ENCODE data around the gene COBLL1. TPM values are rescaled to one million over a fixed set of nuclear protein-coding genes. Genes with fewer than 3 reads are reported as not detected.
A peak's percentile ranks its signal among the peaks of the same experiment; 100 is the strongest.

The COBLL1 gene
- total and polyA plus RNA-seq, 4 donors: 16.3 to 114 (median 36.4) TPM

DNA sequence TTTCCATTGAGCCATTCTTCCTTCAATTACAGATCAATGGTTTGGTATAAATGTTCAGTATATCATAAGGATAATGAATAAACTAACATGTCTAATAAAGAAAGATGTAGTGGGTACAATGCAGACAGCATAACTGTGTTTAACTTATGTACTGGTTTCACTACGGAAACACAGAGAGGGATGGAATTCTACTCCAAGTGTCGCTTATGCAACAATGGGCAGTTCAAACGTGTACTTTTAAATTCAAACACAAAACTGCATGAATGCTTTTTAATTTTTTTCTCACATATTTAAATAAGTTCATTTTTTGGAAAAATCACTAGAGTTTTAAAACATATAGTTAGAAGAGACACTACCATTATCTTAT lies 74.7 kb downstream of the COBLL1 start:
- H3K4me1 ChIP-seq (ENCODE audit: control insufficient read depth in 4 of 4, insufficient read depth in 4 of 4, low read length in 3 of 4): peaks cover 0 to 9% (median 1%) of the 10 kb centered on the region in 4 donors
- WGBS: 62% methylated on average over 3 of the region's 3 CpGs
- no peak overlapping the region for H3K4me3 ChIP-seq (ENCODE audit: low read depth in 1 of 3, low read length in 3 of 3)
- H3K36me3 ChIP-seq (ENCODE audit: control insufficient read depth in 4 of 4, insufficient read depth in 3 of 4, low read depth in 1 of 4, low read length in 3 of 4): no peaks in the 10 kb centered on the region
- H3K27me3 ChIP-seq (ENCODE audit: control insufficient read depth in 4 of 4, insufficient read depth in 4 of 4, low read length in 3 of 4): no peaks in the 10 kb centered on the region
- H3K27ac ChIP-seq (ENCODE audit: low read depth in 1 of 2, low read length in 2 of 2): no peak overlapping the region
- H3K9me3 ChIP-seq (ENCODE audit: control insufficient read depth in 4 of 4, low read length in 3 of 4): no peaks in the 10 kb centered on the region
- no peak for DNase-seq (ENCODE audit: low spot score)
- no peak for TF ChIP-seq HNF4A (conservative IDR thresholded peaks at IDR 0.05)
- TF ChIP-seq HNF4G (IDR thresholded peaks at IDR 0.05): no peak
- no peak for TF ChIP-seq JUND (IDR thresholded peaks at IDR 0.05)
- no peak for TF ChIP-seq RAD21 (IDR thresholded peaks at IDR 0.05)
- no peak for TF ChIP-seq CTCF (IDR thresholded peaks at IDR 0.05; ENCODE audit: low read depth, low read length, missing input control)
- TF ChIP-seq RXRA (IDR thresholded peaks at IDR 0.05): no peak
- no peak for TF ChIP-seq NR2F2 (IDR thresholded peaks at IDR 0.05)
- no peak for TF ChIP-seq SP1 (IDR thresholded peaks at IDR 0.05)
- no peak overlapping the region for H3K9ac ChIP-seq (ENCODE audit: low read depth in 1 of 2, low read length in 2 of 2)

- Histone ChIP-seq H3K27ac (ENCODE audit: low read depth in 1 of 2, low read length in 2 of 2) (no peak overlapping the region), H3K27me3 (ENCODE audit: control insufficient read depth in 4 of 4, insufficient read depth in 4 of 4, low read length in 3 of 4) (no peaks in the 10 kb centered on the region)
- TF ChIP-seq ATF3 (IDR thresholded peaks at IDR 0.05): no peak
- TF ChIP-seq CTCF (IDR thresholded peaks at IDR 0.05; ENCODE audit: low read depth, low read length, missing input control): no peak
- peak in 1 of 2 donors; percentile 11 for TF ChIP-seq HNF4A (conservative IDR thresholded peaks at IDR 0.05)
- TF ChIP-seq FOXA2 (IDR thresholded peaks at IDR 0.05): no peak
- no peak for TF ChIP-seq ZBTB33 (IDR thresholded peaks at IDR 0.05)
- TF ChIP-seq HNF4G (IDR thresholded peaks at IDR 0.05): no peak
- no peak for TF ChIP-seq TAF1 (conservative IDR thresholded peaks at IDR 0.05)
Observed at GRCh38 chr2:164766216-164766953, 75.2 kb downstream of the COBLL1 start.

More at GRCh38 chr2:164766216-164766953, 75.2 kb downstream of the COBLL1 start:
- H3K9me3 ChIP-seq (ENCODE audit: control insufficient read depth in 4 of 4, low read length in 3 of 4): no peaks in the 10 kb centered on the region
- WGBS: 89% methylated on average over 4 of the region's 4 CpGs
- H3K9ac ChIP-seq (ENCODE audit: low read depth in 1 of 2, low read length in 2 of 2): no peak overlapping the region
- H3K4me1 ChIP-seq (ENCODE audit: control insufficient read depth in 4 of 4, insufficient read depth in 4 of 4, low read length in 3 of 4): peaks cover 0 to 10% (median 1%) of the 10 kb centered on the region in 4 donors
- no peaks in the 10 kb centered on the region for H3K36me3 ChIP-seq (ENCODE audit: control insufficient read depth in 4 of 4, insufficient read depth in 3 of 4, low read depth in 1 of 4, low read length in 3 of 4)
- DNase-seq (ENCODE audit: low spot score): no peak
- no peak overlapping the region for H3K4me3 ChIP-seq (ENCODE audit: low read depth in 1 of 3, low read length in 3 of 3)
